IMR-90 (cell line): Measurements from ENCODE around the gene EDNRB.
A peak's percentile ranks its signal among the peaks of the same experiment; 100 is the strongest.

Source experiments
- BHLHE40 ChIP-seq: fragments of 150-350 bp; IDR thresholded peaks from 2 replicates; pipeline ENCODE4 v1.6.1; 2016; ENCODE audit warnings: mild to moderate bottlenecking, low read depth, low read length
- CEBPB ChIP-seq: IDR thresholded peaks from 2 replicates; pipeline ENCODE4 v1.6.1; 2012; ENCODE audit warnings: low read depth, low read length, improper control_type of control experiment
- CHD1 ChIP-seq: IDR thresholded peaks from 2 replicates; pipeline ENCODE4 v1.6.1; 2012; ENCODE audit warnings: low read depth, low read length, improper control_type of control experiment
- FOS ChIP-seq: fragments of 150-350 bp; IDR thresholded peaks from 2 replicates; pipeline ENCODE4 v1.6.1; 2016; ENCODE audit warnings: low read depth, low read length
- MAFK ChIP-seq: IDR thresholded peaks from 2 replicates; pipeline ENCODE4 v1.6.1; 2012; ENCODE audit warnings: low read depth, low read length, improper control_type of control experiment
- MAZ ChIP-seq: IDR thresholded peaks from 2 replicates; pipeline ENCODE4 v1.6.1; 2012; ENCODE audit warnings: low read depth, mild to moderate bottlenecking, low read length, improper control_type of control experiment, moderate library complexity, borderline replicate concordance
- MXI1 ChIP-seq: IDR thresholded peaks from 2 replicates; pipeline ENCODE4 v1.6.1; 2012; ENCODE audit warnings: low read depth, mild to moderate bottlenecking, low read length, moderate library complexity, borderline replicate concordance
- POLR2A ChIP-seq: IDR thresholded peaks from 2 replicates; pipeline ENCODE4 v1.6.1; 2012; ENCODE audit warnings: mild to moderate bottlenecking, low read depth, low read length
- RAD21 ChIP-seq: IDR thresholded peaks from 2 replicates; pipeline ENCODE4 v1.6.1; 2012; ENCODE audit warnings: low read length, improper control_type of control experiment
- RCOR1 ChIP-seq: IDR thresholded peaks from 2 replicates; pipeline ENCODE4 v1.6.1; 2012; ENCODE audit warnings: mild to moderate bottlenecking, low read length, improper control_type of control experiment; ENCODE audit not compliant: insufficient replicate concordance
- RFX5 ChIP-seq: IDR thresholded peaks from 2 replicates; pipeline ENCODE4 v1.8.0; 2012; ENCODE audit warnings: low read depth, mild to moderate bottlenecking, low read length, moderate library complexity
- SMC3 ChIP-seq: fragments of 150-350 bp; IDR thresholded peaks from 2 replicates; pipeline ENCODE4 v1.6.1; 2016; ENCODE audit warnings: low read depth, mild to moderate bottlenecking, antibody characterized with exemption, low read length, moderate library complexity
- TF ChIP-seq, protein P1 (sequence below): conservative IDR thresholded peaks from 2 replicates; pipeline ENCODE4 v1.5.1; 2012; ENCODE audit warnings: mild to moderate bottlenecking, low read depth, low read length, improper control_type of control experiment
- TF ChIP-seq, protein P2 (sequence below): fragments of 150-350 bp; IDR thresholded peaks from 2 replicates; pipeline ENCODE4 v1.6.1; 2017; ENCODE audit warnings: mild to moderate bottlenecking, antibody characterized with exemption, low read length, low read depth

GRCh38 chr13:77874406-77874805, 44.2 kb downstream of the EDNRB start:
- TF ChIP-seq MAFK: no peak
- TF ChIP-seq, protein P1, sequence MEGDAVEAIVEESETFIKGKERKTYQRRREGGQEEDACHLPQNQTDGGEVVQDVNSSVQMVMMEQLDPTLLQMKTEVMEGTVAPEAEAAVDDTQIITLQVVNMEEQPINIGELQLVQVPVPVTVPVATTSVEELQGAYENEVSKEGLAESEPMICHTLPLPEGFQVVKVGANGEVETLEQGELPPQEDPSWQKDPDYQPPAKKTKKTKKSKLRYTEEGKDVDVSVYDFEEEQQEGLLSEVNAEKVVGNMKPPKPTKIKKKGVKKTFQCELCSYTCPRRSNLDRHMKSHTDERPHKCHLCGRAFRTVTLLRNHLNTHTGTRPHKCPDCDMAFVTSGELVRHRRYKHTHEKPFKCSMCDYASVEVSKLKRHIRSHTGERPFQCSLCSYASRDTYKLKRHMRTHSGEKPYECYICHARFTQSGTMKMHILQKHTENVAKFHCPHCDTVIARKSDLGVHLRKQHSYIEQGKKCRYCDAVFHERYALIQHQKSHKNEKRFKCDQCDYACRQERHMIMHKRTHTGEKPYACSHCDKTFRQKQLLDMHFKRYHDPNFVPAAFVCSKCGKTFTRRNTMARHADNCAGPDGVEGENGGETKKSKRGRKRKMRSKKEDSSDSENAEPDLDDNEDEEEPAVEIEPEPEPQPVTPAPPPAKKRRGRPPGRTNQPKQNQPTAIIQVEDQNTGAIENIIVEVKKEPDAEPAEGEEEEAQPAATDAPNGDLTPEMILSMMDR: no peak
- TF ChIP-seq RCOR1: no peak
- peak; percentile 23; the same call in 1 of the 2 replicates for TF ChIP-seq FOS
- TF ChIP-seq, protein P2, sequence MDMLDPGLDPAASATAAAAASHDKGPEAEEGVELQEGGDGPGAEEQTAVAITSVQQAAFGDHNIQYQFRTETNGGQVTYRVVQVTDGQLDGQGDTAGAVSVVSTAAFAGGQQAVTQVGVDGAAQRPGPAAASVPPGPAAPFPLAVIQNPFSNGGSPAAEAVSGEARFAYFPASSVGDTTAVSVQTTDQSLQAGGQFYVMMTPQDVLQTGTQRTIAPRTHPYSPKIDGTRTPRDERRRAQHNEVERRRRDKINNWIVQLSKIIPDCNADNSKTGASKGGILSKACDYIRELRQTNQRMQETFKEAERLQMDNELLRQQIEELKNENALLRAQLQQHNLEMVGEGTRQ: no peak
- TF ChIP-seq RFX5: no peak
- TF ChIP-seq POLR2A: no peak
- TF ChIP-seq MXI1: no peak
- TF ChIP-seq RAD21: no peak
- no peak for TF ChIP-seq SMC3
- TF ChIP-seq BHLHE40: no peak
- TF ChIP-seq CEBPB: no peak
- TF ChIP-seq MAZ: no peak
- no peak for TF ChIP-seq CHD1
